HL-60/S4 treated with retinoic acid at 250 ng/mL for 4 days and 3 days (cell line): ENCODE results near the gene DBNDD2.

ENCODE experiments used
- in situ Hi-C: fragments of 300-500 bp; cut with MboI; formaldehyde crosslinking; loops from 2 replicates; pipeline ENCODE4 v1.7.0; 2022; ENCODE audit warnings: low sequenced_read_pairs

Gene DBNDD2

GRCh38 chr20:45378191-45378590, 29.9 kb upstream of the DBNDD2 start, which contains the start of gene TP53TG5:
Gene TP53TG5 (minus strand): TSS chr20:45378325. CDS start chr20:45378236, 89 bp downstream.
- in situ Hi-C loops: no loop called here

GRCh38 chr20:45387274-45387673, 20.8 kb upstream of the DBNDD2 start:
- in situ Hi-C loops: no loop called here

- in situ Hi-C loops: no loop called here
These were observed 17.2 kb upstream of the DBNDD2 start for GRCh38 chr20:45390931-45391330.

- in situ Hi-C loops: no loop called here
These were observed 16.5 kb upstream of the DBNDD2 start for GRCh38 chr20:45391559-45391958.

GRCh38 chr20:45392733-45393132, 15.4 kb upstream of the DBNDD2 start:
- in situ Hi-C loops: no loop called here

GRCh38 chr20:45394221-45395113, 13.6 kb upstream of the DBNDD2 start:
- in situ Hi-C loops: no loop called here

- in situ Hi-C loops: no loop called here
These were observed 13.0 kb upstream of the DBNDD2 start for GRCh38 chr20:45395114-45395415.

GRCh38 chr20:45399018-45399417, 9.1 kb upstream of the DBNDD2 start:
- in situ Hi-C loops: no loop called here

GRCh38 chr20:45400346-45401031, 7.6 kb upstream of the DBNDD2 start:
- in situ Hi-C loops: no loop called here

- in situ Hi-C loops: no loop called here
These were observed 5.1 kb upstream of the DBNDD2 start for GRCh38 chr20:45402946-45403345.

- in situ Hi-C loops: no loop called here
These were observed 3.7 kb upstream of the DBNDD2 start for GRCh38 chr20:45404438-45404837.

- in situ Hi-C loops: no loop called here
These were observed 2.4 kb upstream of the DBNDD2 start for GRCh38 chr20:45405571-45406259.

- in situ Hi-C loops: no loop called here
These were observed 1.6 kb upstream of the DBNDD2 start for GRCh38 chr20:45406260-45407066.

GRCh38 chr20:45407067-45407745, 883 bp upstream of the DBNDD2 start:
- in situ Hi-C loops: no loop called here

- in situ Hi-C loops: no loop called here
These were observed 641 bp downstream of the DBNDD2 start for GRCh38 chr20:45408646-45409213.

GRCh38 chr20:45409521-45410272, 1.6 kb downstream of the DBNDD2 start:
- in situ Hi-C loops: no loop called here

GRCh38 chr20:45410887-45411286, 2.8 kb downstream of the DBNDD2 start:
- in situ Hi-C loops: no loop called here

- in situ Hi-C loops: no loop called here
These were observed 4.6 kb downstream of the DBNDD2 start for GRCh38 chr20:45412653-45413052.

GRCh38 chr20:45413479-45413878, 5.4 kb downstream of the DBNDD2 start:
- in situ Hi-C loops: no loop called here
